ENCODE results near the gene SLC30A9.

SLC30A9 gene

GRCh38 chr4:41991916-41992767, 1.8 kb downstream of the SLC30A9 start:
- TF ChIP-seq ZNF19 (tag by site-specific recombination; IDR thresholded peaks at IDR 0.05; ENCODE audit: low read depth), result no peak
- TF ChIP-seq SP7 (tag by site-specific recombination; IDR thresholded peaks at IDR 0.05), result peak; percentile 35; the same call in 1 of the 2 replicates
- no peak for TF ChIP-seq ZNF791 (tag by site-specific recombination; IDR thresholded peaks at IDR 0.05)
- Histone ChIP-seq H3K36me3 (ENCODE audit: control insufficient read depth in 2 of 2, insufficient read depth in 1 of 2, low read length in 2 of 2) (no peaks in the 10 kb centered on the region), H3K4me1 (ENCODE audit: control insufficient read depth, insufficient read depth, low read length) (no peaks in the 10 kb centered on the region), H3K9me3 (ENCODE audit: control insufficient read depth, insufficient read depth, low read depth, low read length) (no peaks in the 10 kb centered on the region), H3K4me3 (ENCODE audit: low read depth, low read length) (no peak overlapping the region; the same call in 1 of the 2 replicates), H3K27ac (ENCODE audit: extremely low read depth, low read depth, low read length) (no peak overlapping the region)
- CTCF ChIA-PET, result interaction anchor here (1.4 kb wide), 1 partner anchor 25 kb away, joined by 4 read pairs; no protein-coding TSS in a partner anchor
- POLR2A ChIA-PET, result no interaction called here

- H3K36me3 ChIP-seq (ENCODE audit: control insufficient read depth in 2 of 2, insufficient read depth in 1 of 2, low read length in 2 of 2), result peaks cover 0 to 4% of the 10 kb centered on the region in 2 experiments; a peak in 1 of 3 replicates
- ChIA-PET CTCF (no interaction called here), POLR2A (no interaction called here)
- no peaks in the 10 kb centered on the region for H3K4me1 ChIP-seq (ENCODE audit: control insufficient read depth, insufficient read depth, low read length)
- TF ChIP-seq PRDM6 (tag by site-specific recombination; IDR thresholded peaks at IDR 0.05) (peak; percentile 60), ZBTB44 (tag by site-specific recombination; IDR thresholded peaks at IDR 0.05) (no peak)
- no peak overlapping the region for H3K4me3 ChIP-seq (ENCODE audit: low read depth, low read length)
- no peak overlapping the region for H3K27ac ChIP-seq (ENCODE audit: extremely low read depth, low read depth, low read length)
- no peaks in the 10 kb centered on the region for H3K9me3 ChIP-seq (ENCODE audit: control insufficient read depth, insufficient read depth, low read depth, low read length)
Observed at GRCh38 chr4:41992967-41993857, 2.9 kb downstream of the SLC30A9 start.

GRCh38 chr4:41994461-41994985, 4.2 kb downstream of the SLC30A9 start:
- Histone ChIP-seq H3K4me3 (ENCODE audit: low read depth, low read length) (no peak overlapping the region), H3K9me3 (ENCODE audit: control insufficient read depth, insufficient read depth, low read depth, low read length) (no peaks in the 10 kb centered on the region), H3K27ac (ENCODE audit: extremely low read depth, low read depth, low read length) (no peak overlapping the region), H3K36me3 (ENCODE audit: control insufficient read depth in 2 of 2, insufficient read depth in 1 of 2, low read length in 2 of 2) (peaks cover 0 to 6% of the 10 kb centered on the region in 2 experiments; a peak in 1 of 3 replicates), H3K4me1 (ENCODE audit: control insufficient read depth, insufficient read depth, low read length) (no peaks in the 10 kb centered on the region)
- ChIA-PET POLR2A (interaction anchor here (0.6 kb wide), 1 partner anchor 394 kb away, joined by 3 read pairs; no protein-coding TSS in a partner anchor), CTCF (no interaction called here)
- no peak for TF ChIP-seq BCL11A (tag by site-specific recombination; IDR thresholded peaks at IDR 0.05; ENCODE audit: low read depth)
- TF ChIP-seq GLI4 (tag by site-specific recombination; IDR thresholded peaks at IDR 0.05), result no peak
- TF ChIP-seq ZNF596 (tag by site-specific recombination; IDR thresholded peaks at IDR 0.05), result no peak

- CTCF ChIA-PET, result no interaction called here
- no peaks in the 10 kb centered on the region for H3K9me3 ChIP-seq (ENCODE audit: control insufficient read depth, insufficient read depth, low read depth, low read length)
- H3K27ac ChIP-seq (ENCODE audit: extremely low read depth, low read depth, low read length), result no peak overlapping the region
- no peak for TF ChIP-seq ZNF148 (tag by site-specific recombination; IDR thresholded peaks at IDR 0.05; ENCODE audit: borderline replicate concordance)
- TF ChIP-seq ZNF76 (tag by site-specific recombination; IDR thresholded peaks at IDR 0.05; ENCODE audit: borderline replicate concordance, low read depth), result no peak
- no peak for TF ChIP-seq ZNF366 (tag by site-specific recombination; conservative IDR thresholded peaks at IDR 0.05)
- no peak for TF ChIP-seq ZNF341 (tag by site-specific recombination; IDR thresholded peaks at IDR 0.05; ENCODE audit: low read depth)
- POLR2A ChIA-PET, result no interaction called here
- no peaks in the 10 kb centered on the region for H3K4me1 ChIP-seq (ENCODE audit: control insufficient read depth, insufficient read depth, low read length)
- H3K36me3 ChIP-seq (ENCODE audit: control insufficient read depth in 2 of 2, insufficient read depth in 1 of 2, low read length in 2 of 2), result peaks cover 0 to 13% of the 10 kb centered on the region in 2 experiments; a peak in 1 of 3 replicates
- no peak overlapping the region for H3K4me3 ChIP-seq (ENCODE audit: low read depth, low read length)
Observed at GRCh38 chr4:41998019-41998418, 7.7 kb downstream of the SLC30A9 start.

Measured in HEK293 (cell line).